HS-27A (cell line): ENCODE measurements around the gene NUDT22.

Experiments used
- DNase-seq: peaks from one replicate; pipeline ENCODE4 v3.0.0-alpha.2; 2012; ENCODE audit warnings: low read depth, missing footprints

NUDT22 gene

GRCh38 chr11:64229090-64229743, 3.1 kb downstream of the NUDT22 start:
- DNase-seq, result no peak

GRCh38 chr11:64229744-64230170, 3.7 kb downstream of the NUDT22 start:
- no peak for DNase-seq

DNA sequence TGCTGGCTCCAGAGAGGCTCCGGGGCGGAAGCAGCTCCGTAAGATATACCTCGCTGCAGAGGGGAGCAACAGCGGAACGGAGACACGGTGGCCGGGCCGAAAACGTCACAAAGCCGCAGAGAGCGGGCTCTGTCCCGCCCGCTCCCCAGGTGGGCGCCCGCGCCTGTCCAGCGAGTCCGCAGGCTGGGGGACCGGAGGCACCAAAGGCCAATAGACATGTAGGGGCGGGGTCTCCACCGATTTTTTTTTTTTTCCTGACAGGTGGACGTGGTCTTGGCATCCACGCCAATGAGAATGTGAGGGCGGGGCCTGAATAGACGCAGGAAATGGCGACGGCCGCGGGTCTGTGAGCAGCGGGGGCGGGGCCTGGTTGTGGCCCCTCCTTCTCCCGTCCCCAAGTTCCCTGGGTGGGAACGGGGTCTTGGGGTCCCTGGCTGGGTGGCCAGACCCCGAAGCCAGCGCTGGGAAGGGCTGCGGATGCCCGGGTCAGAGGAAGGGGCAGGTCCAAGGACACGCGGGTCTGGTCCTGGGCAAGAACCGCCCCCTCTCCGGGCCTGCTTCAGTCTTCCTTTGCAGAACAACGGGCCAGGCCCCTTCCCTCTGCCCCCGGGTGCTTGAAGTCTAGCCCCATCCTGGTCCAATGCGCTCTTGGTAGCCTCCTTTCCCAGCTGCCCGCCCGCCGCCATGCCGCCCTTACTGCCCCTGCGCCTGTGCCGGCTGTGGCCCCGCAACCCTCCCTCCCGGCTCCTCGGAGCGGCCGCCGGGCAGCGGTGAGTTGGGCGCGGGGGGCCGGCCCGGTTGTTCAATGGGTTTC, 4.3 kb downstream of the NUDT22 start, which contains the start of gene DNAJC4:
Gene DNAJC4, plus strand, starts transcription at position 378 of the 814 bp plus-strand sequence. Its CDS starts 307 bp downstream, at position 685.
- no peak for DNase-seq

DNA sequence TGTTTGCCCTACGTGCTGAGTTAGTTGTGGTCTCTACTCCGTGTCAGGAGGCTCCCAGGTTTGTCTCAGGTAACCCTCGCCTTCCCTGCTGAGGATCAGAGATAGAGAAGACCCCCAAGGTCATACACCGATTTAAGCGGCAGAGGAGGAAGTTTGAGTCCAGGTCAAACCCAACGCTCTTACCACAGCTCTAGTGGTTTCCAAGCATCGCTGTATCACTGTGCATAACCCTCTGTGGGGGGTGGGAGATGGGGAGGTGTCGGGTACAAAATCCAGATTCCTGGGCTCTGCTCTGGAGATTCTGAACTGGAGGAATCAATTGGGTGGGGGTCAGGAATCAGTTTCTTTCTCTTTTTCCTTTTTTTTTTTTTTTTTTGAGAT, 4.9 kb downstream of the NUDT22 start:
- DNase-seq, result no peak

DNA sequence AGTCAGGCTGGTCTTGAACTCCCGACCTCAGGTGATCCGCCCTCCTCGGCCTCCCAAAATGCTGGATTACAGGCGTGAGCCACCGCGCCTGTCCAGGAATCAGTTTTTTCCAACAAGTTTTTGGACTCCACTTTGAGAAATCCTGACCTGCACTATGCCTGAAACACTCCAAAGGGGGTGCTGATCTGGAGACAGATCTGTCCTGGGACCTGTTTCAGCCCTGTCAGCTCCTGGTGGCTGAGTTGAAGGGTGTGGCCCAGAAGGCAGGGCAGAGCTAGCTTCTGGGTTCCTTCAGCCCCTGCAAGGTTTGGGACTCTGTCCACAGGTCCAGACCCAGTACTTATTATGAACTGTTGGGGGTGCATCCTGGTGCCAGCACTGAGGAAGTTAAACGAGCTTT, 5.5 kb downstream of the NUDT22 start:
- DNase-seq, result no peak

- DNase-seq, result no peak
Observed at GRCh38 chr11:64232182-64232966, 6.3 kb downstream of the NUDT22 start.

DNA sequence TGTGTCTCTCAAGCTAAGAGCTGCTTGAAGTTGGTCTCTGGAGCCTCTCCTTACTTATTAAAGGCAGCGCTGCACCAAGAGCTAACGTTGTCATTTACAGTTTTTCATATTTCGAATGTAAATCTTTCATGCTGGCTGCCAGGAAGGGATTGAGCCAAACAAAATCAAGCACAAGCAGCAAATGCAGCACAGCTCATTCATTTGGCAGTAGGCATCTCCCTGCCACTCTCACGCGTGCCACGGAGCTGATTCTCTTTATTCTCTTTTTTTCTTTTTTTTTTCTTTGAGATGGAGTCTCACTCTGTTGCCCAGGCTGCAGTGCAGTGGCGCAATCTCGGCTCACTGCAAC, 6.9 kb downstream of the NUDT22 start:
- DNase-seq, result no peak

DNA sequence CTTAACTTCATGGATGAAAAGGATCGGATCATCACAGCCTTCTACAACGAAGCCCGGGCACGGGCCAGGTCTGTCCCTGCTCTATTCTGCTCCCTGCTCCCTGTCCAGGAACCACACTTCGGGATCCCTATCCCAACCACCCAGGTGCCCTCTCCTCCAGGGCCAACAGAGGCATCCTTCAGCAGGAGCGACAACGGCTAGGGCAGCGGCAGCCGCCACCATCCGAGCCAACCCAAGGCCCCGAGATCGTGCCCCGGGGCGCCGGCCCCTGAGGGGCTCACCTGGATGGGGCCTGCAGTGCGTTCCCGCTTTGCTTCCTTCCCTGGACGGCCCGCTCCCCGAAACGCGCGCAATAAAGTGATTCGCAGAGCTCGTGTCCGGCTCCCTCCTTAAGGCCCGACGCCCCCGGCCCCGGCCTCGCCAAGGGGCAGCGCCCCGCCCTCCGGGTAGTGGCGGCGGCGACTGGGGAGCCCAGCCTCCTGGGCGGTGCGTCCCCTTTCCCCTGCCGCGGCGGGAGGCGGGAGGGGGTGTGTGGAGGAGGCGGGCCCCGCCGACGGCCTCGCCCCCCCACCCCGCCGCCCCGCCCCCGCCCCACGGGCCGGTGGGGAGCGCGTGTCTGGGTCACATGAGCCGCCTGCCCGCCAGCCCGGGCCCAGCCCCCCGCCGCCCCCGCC, 8.0 kb downstream of the NUDT22 start, which contains the start of gene VEGFB:
Gene VEGFB, plus strand, starts transcription at position 672 of the 674 bp plus-strand sequence. CDS start 250 bp downstream, outside the sequence.
- no peak for DNase-seq

GRCh38 chr11:64234647-64235379, 8.7 kb downstream of the NUDT22 start:
- no peak for DNase-seq

DNA sequence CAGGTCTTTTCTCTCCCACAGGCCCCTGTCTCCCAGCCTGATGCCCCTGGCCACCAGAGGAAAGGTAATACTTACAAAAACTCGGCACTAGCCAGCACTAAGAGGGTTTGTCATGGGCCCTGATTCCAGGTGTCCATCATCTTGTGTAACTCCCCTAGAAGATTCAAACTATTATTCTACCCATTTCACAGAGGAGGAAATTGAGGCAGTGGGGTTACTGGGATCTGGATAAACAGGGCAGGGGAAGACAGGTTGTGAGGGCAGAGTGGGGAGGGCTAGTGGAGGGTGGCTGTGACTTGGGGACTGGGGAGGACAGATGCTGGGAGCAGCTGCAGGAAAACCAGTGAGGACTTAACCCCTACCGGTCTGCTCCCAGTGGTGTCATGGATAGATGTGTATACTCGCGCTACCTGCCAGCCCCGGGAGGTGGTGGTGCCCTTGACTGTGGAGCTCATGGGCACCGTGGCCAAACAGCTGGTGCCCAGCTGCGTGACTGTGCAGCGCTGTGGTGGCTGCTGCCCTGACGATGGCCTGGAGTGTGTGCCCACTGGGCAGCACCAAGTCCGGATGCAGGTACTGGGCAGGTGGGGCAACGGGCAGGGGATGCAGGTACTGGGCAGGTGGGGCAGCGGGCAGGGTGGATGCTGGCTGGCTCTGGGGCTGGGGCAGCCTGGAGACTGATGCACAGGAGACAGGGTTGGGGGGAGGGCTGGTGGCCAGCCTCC, 9.5 kb downstream of the NUDT22 start:
- no peak for DNase-seq

DNA sequence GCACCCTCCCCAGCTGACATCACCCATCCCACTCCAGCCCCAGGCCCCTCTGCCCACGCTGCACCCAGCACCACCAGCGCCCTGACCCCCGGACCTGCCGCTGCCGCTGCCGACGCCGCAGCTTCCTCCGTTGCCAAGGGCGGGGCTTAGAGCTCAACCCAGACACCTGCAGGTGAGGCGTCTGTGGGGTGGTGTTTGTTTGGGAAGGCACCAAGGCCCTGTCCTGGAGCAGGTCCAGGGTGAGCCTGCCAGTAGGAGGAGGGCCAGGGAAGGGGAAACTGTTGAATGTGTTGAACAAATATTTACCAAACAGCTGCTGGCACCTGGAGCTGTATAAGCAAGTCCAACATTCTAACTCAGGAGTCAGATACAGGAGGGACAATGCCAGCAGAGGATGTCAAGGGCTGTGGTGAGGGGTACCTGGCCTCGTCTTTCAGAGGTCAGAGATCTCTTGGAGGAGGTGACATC, 11.4 kb downstream of the NUDT22 start:
- no peak for DNase-seq

- no peak for DNase-seq
Observed at GRCh38 chr11:64238076-64238475, 12.0 kb downstream of the NUDT22 start.

DNA sequence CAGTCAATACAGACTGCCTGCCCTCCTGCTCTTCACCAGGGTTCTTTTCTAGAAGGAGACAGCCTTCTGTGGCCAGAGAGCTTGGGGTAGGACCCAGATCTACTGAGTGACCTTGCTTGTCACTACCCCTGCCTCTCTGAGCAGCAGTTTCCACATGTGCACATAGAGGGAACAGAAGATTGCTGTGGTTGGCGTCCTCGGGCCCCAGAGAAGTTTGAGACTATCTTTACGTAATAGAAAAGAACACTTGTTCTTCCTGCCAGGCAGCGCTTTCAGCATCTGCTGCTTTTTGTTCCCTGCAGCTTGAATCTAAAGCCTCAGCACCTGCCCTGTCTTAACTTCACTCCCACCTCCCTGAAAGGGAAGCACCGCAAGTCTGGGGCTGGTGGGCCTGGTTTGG, 12.9 kb downstream of the NUDT22 start:
- DNase-seq, result no peak

DNA sequence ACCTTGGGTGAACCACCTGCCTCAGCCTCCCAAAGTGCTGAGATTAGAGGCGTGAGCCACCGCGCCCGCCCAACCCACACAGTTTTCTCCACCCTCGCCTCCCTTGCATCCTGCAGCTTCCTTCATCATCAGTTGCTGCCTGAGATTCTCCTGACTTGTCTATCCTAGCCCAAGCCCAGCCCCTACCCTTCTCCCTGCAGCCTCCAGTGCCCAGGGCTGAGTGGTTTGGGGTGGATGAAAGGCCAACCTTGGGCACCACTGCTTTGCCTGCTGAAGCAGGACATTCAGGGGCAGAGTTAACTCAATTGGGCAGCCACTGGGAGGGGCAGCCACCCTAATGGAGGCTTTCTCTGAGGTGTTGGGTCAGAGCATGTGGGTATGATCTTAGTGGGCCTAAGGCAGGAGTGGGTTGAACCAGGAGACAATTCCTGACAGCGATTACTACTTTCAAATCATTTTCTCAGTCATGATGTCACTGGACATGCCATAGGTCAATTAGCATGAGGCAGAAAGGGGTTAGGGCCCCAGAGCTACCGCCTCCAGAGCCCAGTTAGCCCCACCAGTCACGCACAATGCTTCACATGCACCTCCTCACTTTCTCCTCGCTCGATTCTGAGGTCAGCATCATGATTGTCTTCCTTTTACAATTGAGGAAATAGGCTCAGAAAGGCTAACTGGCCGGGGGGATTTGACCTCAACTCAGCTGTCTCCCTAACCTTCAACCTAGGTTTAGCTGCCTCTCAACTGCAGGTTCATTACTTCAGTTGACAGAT, 13.8 kb downstream of the NUDT22 start:
- no peak for DNase-seq

DNA sequence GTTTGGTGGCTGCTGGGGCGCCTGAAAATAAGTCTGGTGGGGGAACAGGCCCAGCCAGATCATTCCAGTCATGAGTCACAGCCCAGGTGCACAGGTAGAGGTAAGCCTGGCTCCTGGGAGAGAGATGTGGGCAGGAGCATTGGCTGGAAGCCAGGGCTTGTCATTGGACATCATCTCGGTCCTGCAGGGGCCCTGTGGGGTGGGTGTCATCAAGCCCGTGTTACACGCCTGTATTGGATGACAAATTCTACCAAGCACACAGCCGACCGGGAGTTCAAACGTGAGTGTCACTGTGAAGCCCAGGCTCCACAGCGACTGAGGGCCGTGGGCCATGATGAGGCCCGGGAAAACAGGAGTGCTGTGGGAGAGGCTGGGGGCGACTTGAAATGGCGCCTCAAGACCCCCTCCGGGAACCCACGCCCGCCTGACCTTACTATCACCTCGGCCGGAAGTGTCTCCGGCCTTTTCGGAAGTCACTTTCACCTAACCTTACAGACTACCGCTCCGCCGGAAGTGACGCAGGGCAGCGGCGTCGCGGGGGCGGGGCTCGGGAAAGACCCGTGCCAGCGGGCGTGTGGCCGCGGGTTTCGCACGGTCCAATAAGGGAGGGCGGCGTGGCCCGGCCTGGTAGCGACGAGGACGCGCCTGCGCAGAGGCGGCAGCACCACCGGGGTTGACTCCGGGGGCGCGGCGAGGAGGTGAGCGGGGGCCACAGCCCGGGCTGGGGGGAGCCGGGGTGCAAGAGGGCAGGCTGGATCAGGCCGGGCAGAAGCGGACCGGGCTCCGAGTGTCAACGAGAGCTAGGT, 14.6 kb downstream of the NUDT22 start, which contains the start of gene FKBP2:
Gene FKBP2, plus strand, starts transcription at position 661 of the 806 bp plus-strand sequence. CDS start 1,293 bp downstream, outside the sequence.
- peak; percentile 89 for DNase-seq

DNA sequence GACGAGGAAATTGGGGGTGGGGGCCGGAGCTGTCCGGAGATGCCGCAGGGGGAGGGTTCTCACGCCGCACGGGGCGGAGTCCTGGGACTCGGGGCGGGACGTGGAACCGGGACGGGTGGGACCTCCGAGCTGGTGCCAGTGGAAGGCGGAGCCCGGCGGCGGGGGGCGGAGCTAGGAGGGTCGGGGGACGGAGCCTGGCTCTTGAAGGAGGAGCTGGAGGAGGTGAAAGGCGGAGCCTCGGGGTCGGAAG, 15.1 kb downstream of the NUDT22 start:
- peak; percentile 99 for DNase-seq

- no peak for DNase-seq
Observed at GRCh38 chr11:64241491-64242374, 15.7 kb downstream of the NUDT22 start.
